Measurements from ENCODE around the gene INSM1.
A peak's percentile ranks its signal among the peaks of the same experiment; 100 is the strongest.

The INSM1 gene

GRCh38 chr20:20363434-20363798 is 4.5 kb upstream of the INSM1 start:
- no peak for DNase-seq

- no peak for DNase-seq
Observed at GRCh38 chr20:20363799-20364592, 3.9 kb upstream of the INSM1 start.

GRCh38 chr20:20364593-20365479 is 3.1 kb upstream of the INSM1 start:
- no peak for DNase-seq

GRCh38 chr20:20365480-20366161 is 2.3 kb upstream of the INSM1 start:
- DNase-seq = no peak

- DNase-seq = no peak
Observed at GRCh38 chr20:20366551-20366875, 1.4 kb upstream of the INSM1 start.

GRCh38 chr20:20366876-20367574 is 879 bp upstream of the INSM1 start:
- DNase-seq = no peak

- DNase-seq = no peak
Observed at GRCh38 chr20:20368418-20369249, 730 bp downstream of the INSM1 start.

GRCh38 chr20:20369250-20370093 is 1.6 kb downstream of the INSM1 start:
- no peak for DNase-seq

GRCh38 chr20:20370094-20370575 is 2.2 kb downstream of the INSM1 start:
- no peak for DNase-seq

GRCh38 chr20:20371083-20371482 is 3.2 kb downstream of the INSM1 start:
- no peak for DNase-seq

GRCh38 chr20:20371681-20372080 is 3.8 kb downstream of the INSM1 start:
- no peak for DNase-seq

GRCh38 chr20:20373091-20373571 is 5.2 kb downstream of the INSM1 start:
- no peak for DNase-seq

GRCh38 chr20:20375862-20376261 is 8.0 kb downstream of the INSM1 start:
- DNase-seq = no peak

GRCh38 chr20:20386192-20386591 is 18.3 kb downstream of the INSM1 start:
- no peak for DNase-seq

- DNase-seq = no peak
Observed at GRCh38 chr20:20390393-20390792, 22.5 kb downstream of the INSM1 start.

GRCh38 chr20:20391115-20391514 is 23.2 kb downstream of the INSM1 start:
- no peak for DNase-seq

- DNase-seq = no peak
Observed at GRCh38 chr20:20391766-20392165, 23.9 kb downstream of the INSM1 start.

GRCh38 chr20:20393207-20394120 is 25.6 kb downstream of the INSM1 start:
- DNase-seq = peak; percentile 60

- DNase-seq = no peak
Observed at GRCh38 chr20:20395087-20395486, 27.2 kb downstream of the INSM1 start.
